SK-N-SH (cell line): ENCODE data around the gene NDUFAF8. TPM values are rescaled to one million over a fixed set of nuclear protein-coding genes. Genes with fewer than 3 reads are reported as not detected.
A peak's percentile ranks its signal among the peaks of the same experiment; 100 is the strongest.

Experiments used
- CTCF ChIA-PET: fragments of 300-600, 350-600 bp; formaldehyde crosslinking; extraction: SDS; loops from one replicate; lab custom pipeline; 2021; lab: Yijun Ruan, JAX
- POLR2A ChIA-PET: fragments of 350-600 bp; sonication (Branson Sonifier 250); formaldehyde crosslinking; extraction: SDS; loops from one replicate; lab custom pipeline; 2020; ENCODE audit warnings: antibody characterized with exemption, inconsistent platforms; lab: Yijun Ruan, JAX
- DNase-seq: peaks from one replicate; pipeline ENCODE4 v3.0.0; 2012
- H2AFZ ChIP-seq: fragments of 200-600 bp; sonication (generic); 2 replicates; pipeline ENCODE4 v1.8.1; 2016; ENCODE audit warnings: antibody characterized with exemption, mild to moderate bottlenecking, low read depth
- H3F3A ChIP-seq: fragments of 200-600 bp; sonication (generic); replicated peaks from 2 replicates; pipeline ENCODE3; 2016; ENCODE audit warnings: antibody characterized with exemption, mild to moderate bottlenecking; ENCODE audit not compliant: insufficient read depth
- H3K27ac ChIP-seq, 2 experiments: fragments of 200-500 bp in 1 of 2; fragments of 200-600 bp in 1 of 2; sonication (Bioruptor generic) in 1 of 2; sonication (generic), shearing (Covaris generic) in 1 of 2; 2 replicates each; pipeline versions ENCODE4 v1.5.1 to v1.6.1; 2014 to 2016; ENCODE audit warnings: low read depth in 2 of 2, inconsistent platforms in 1 of 2, low read length in 1 of 2, mild to moderate bottlenecking in 1 of 2, mixed read lengths in 1 of 2
- H3K27me3 ChIP-seq: fragments of 200-600 bp; sonication (generic), shearing (Covaris generic); 2 replicates; pipeline ENCODE4 v1.6.1; 2016; ENCODE audit warnings: mixed run types; ENCODE audit not compliant: insufficient read depth
- H3K36me3 ChIP-seq, 2 experiments: fragments of 200-500 bp in 1 of 2; fragments of 200-600 bp in 1 of 2; sonication (Bioruptor generic) in 1 of 2; sonication (generic) in 1 of 2; replicated peaks in 1 of 2; 2 replicates each; pipeline versions ENCODE3 to v1.5.1; 2014 to 2016; ENCODE audit warnings: low read length in 1 of 2, mild to moderate bottlenecking in 1 of 2; ENCODE audit not compliant: insufficient read depth in 2 of 2, control insufficient read depth in 1 of 2
- H3K4me1 ChIP-seq, 2 experiments: fragments of 200-500 bp in 1 of 2; fragments of 200-600 bp in 1 of 2; sonication (Bioruptor generic) in 1 of 2; sonication (generic), shearing (Covaris generic) in 1 of 2; 2 replicates each; pipeline versions ENCODE4 v1.5.1 to v1.6.1; 2014 to 2016; ENCODE audit warnings: low read depth in 1 of 2, low read length in 1 of 2, mixed run types in 1 of 2; ENCODE audit not compliant: insufficient read depth in 2 of 2, control insufficient read depth in 1 of 2
- H3K4me2 ChIP-seq: fragments of 200-600 bp; sonication (generic), shearing (Covaris generic); 2 replicates; pipeline ENCODE4 v1.6.1; 2017; ENCODE audit warnings: mixed run types
- H3K4me3 ChIP-seq, 2 experiments: fragments of 200-500 bp in 1 of 2; fragments of 200-600 bp in 1 of 2; sonication (Bioruptor generic) in 1 of 2; sonication (generic), shearing (Covaris generic) in 1 of 2; 2 replicates each; pipeline versions ENCODE4 v1.5.1 to v1.8.1; 2014 to 2016; ENCODE audit warnings: low read depth in 2 of 2, inconsistent platforms in 1 of 2, low read length in 1 of 2, mild to moderate bottlenecking in 1 of 2, mixed read lengths in 1 of 2, moderate library complexity in 1 of 2
- H3K79me2 ChIP-seq: fragments of 200-600 bp; sonication (generic); 2 replicates; pipeline ENCODE4 v1.8.1; 2017; ENCODE audit warnings: mild to moderate bottlenecking; ENCODE audit not compliant: insufficient read depth
- H3K9ac ChIP-seq: fragments of 200-600 bp; sonication (generic); 2 replicates; pipeline ENCODE4 v1.6.1; 2017; ENCODE audit warnings: mixed run types
- H3K9me2 ChIP-seq: fragments of 200-600 bp; sonication (generic); 2 replicates; pipeline ENCODE4 v1.6.1; 2017; ENCODE audit warnings: mixed run types
- H3K9me3 ChIP-seq: fragments of 200-600 bp; sonication (generic); 2 replicates; pipeline ENCODE4 v1.6.1; 2017; ENCODE audit warnings: mixed run types, mild to moderate bottlenecking, moderate library complexity
- H4K20me1 ChIP-seq: fragments of 200-600 bp; sonication (generic); 2 replicates; pipeline ENCODE4 v1.6.1; 2017; ENCODE audit warnings: mild to moderate bottlenecking, mixed run types; ENCODE audit not compliant: insufficient read depth
- ELF1 ChIP-seq: IDR thresholded peaks from 2 replicates; pipeline ENCODE4 v1.4.0; 2012
- FOXJ3 ChIP-seq: sonication (generic); formaldehyde crosslinking; IDR thresholded peaks from 2 replicates; pipeline ENCODE4 v1.5.1; 2020; ENCODE audit warnings: mild to moderate bottlenecking, missing genetic modification reagents
- GATA2 ChIP-seq: sonication (generic); formaldehyde crosslinking; IDR thresholded peaks from 2 replicates; pipeline ENCODE4 v1.5.0; 2020; ENCODE audit warnings: mild to moderate bottlenecking, missing genetic modification reagents
- MXI1 ChIP-seq: IDR thresholded peaks from 2 replicates; pipeline ENCODE4 v1.6.1; 2012; ENCODE audit warnings: mild to moderate bottlenecking, low read depth, low read length, improper control_type of control experiment
- RCOR1 ChIP-seq: fragments of 150-350 bp; IDR thresholded peaks from 2 replicates; pipeline ENCODE4 v1.6.1; 2017; ENCODE audit warnings: antibody characterized with exemption, low read length
- SIN3A ChIP-seq: IDR thresholded peaks from 2 replicates; pipeline ENCODE4 v1.6.1; 2012; ENCODE audit warnings: low read depth, mild to moderate bottlenecking, low read length, moderate library complexity, borderline replicate concordance
- TEAD4 ChIP-seq: IDR thresholded peaks from 2 replicates; pipeline ENCODE4 v1.4.0; 2012; ENCODE audit warnings: mild to moderate bottlenecking, borderline replicate concordance; ENCODE audit not compliant: insufficient read depth
- WGBS: methylation state at CpG from one replicate; pipeline ENCODE4 v1.1.6; 2017; ENCODE audit warnings: low lambda C conversion rate; 5-methylcytosine and 5-hydroxymethylcytosine counted together
- polyA plus RNA-seq, 3 experiments: library from polyadenylated mRNA; depleted of rRNA; stranded (reverse); fragments of >200 nt; gene quantifications; 2 replicates each; pipeline ENCODE4 v1.2.3, GENCODE V29; 2012
- TF ChIP-seq, protein P1 (sequence below): fragments of 150-350 bp; IDR thresholded peaks from 2 replicates; pipeline ENCODE4 v1.6.1; 2017; ENCODE audit warnings: antibody characterized with exemption, low read length, low read depth, borderline replicate concordance

Gene NDUFAF8
- polyA plus RNA-seq, 1 of the 3 experiments (the other 2 are of a cell fraction): 229 TPM

DNA sequence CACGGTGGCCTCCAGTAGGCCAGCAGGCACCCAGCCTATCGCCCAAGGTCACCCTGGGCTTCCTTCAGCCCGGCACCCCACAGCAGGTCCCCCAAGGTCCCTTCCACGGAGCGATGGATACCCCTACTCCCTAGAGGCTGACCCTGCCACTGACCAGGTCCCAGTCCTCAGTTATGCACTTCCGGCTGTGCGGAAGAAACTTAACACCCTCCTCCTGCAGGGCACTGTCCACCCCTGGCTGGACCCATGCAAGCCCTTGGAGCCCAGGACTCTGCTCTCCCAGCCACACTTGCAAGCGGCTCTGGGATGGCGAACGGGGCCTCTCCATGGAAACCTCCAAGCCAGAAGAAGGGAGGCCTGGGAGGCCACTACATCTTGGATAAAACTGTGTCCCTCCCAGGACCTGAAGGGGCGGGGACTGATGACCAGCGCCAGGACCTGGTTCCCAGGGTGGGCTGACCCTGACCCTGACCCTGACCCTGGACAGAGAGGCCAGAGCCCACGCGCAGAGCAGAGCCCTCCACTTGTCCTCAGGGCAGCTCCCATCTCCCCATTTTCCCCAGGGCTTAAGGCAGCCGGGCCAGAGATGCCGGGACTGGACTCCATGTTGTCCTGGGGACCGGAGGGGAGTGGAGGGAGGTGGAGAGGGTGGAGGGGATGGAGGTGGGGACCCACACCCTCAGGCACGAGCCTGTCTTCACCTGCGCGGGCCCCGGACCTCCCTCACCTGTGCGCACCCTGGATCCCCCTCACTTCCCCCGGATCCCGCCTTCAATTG lies 17.1 kb upstream of the NDUFAF8 start:
- DNase-seq: peak; percentile 74
- WGBS: 25% methylated on average over 22 of the region's 24 CpGs
- H3K4me1 ChIP-seq: peaks cover 7 to 16% of the 10 kb centered on the region in 2 experiments; a peak in 3 of 4 replicates
- peak overlapping the region; percentile 79 for H3K9ac ChIP-seq
- H3K27me3 ChIP-seq: no peaks in the 10 kb centered on the region
- H3K9me2 ChIP-seq: no peaks in the 10 kb centered on the region
- peak overlapping the region; percentile 100 for H3K4me2 ChIP-seq
- H2AFZ ChIP-seq: peak overlapping the region; percentile 82
- H3K36me3 ChIP-seq: peaks cover 0 to under 1% of the 10 kb centered on the region in 2 experiments
- peak overlapping the region in 1 of 2 experiments; percentile 24; a peak in 1 of 4 replicates for H3K27ac ChIP-seq
- H3F3A ChIP-seq: peaks cover 19% of the 10 kb centered on the region
- H4K20me1 ChIP-seq: no peaks in the 10 kb centered on the region
- peaks cover 17% of the 10 kb centered on the region for H3K79me2 ChIP-seq
- POLR2A ChIA-PET: interaction anchor here (0.6 to 1.2 kb wide), 4 partner anchors 8 to 854 kb away, joined by 3 to 7 read pairs (median 3); partner anchors contain the start of gene NDUFAF8
- no peaks in the 10 kb centered on the region for H3K9me3 ChIP-seq
- peak overlapping the region; percentile 76 to 94 for H3K4me3 ChIP-seq
- TF ChIP-seq, protein P1, sequence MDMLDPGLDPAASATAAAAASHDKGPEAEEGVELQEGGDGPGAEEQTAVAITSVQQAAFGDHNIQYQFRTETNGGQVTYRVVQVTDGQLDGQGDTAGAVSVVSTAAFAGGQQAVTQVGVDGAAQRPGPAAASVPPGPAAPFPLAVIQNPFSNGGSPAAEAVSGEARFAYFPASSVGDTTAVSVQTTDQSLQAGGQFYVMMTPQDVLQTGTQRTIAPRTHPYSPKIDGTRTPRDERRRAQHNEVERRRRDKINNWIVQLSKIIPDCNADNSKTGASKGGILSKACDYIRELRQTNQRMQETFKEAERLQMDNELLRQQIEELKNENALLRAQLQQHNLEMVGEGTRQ: no peak
- TF ChIP-seq SIN3A (no peak), GATA2 (no peak), FOXJ3 (CRISPR knock-in tag) (no peak), RCOR1 (no peak)
- CTCF ChIA-PET: interaction anchor here (0.7 to 3.8 kb wide), 7 partner anchors 17 to 263 kb away, joined by 3 to 19 read pairs (median 4); partner anchors contain the start of genes NDUFAF8 and TEPSIN

DNA sequence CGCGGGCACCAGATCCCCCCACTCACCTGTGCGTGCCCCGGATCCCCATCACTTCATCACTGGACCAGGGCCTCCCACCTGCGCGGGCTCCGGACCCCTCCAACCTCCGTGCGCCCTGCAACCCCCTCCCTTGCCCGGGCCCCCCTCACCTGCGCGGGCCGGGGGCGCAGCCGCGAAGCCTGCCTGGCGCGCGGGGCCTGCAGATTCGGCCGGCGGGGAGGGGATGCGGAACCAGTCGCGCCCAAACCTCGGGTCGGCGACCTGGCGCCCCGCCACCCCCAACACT lies 16.6 kb upstream of the NDUFAF8 start:
- Histone ChIP-seq H3K79me2 (peaks cover 17% of the 10 kb centered on the region), H2AFZ (peak overlapping the region; percentile 82), H3K9me2 (no peaks in the 10 kb centered on the region), H3K4me1 (peaks cover 7 to 16% of the 10 kb centered on the region in 2 experiments; a peak in 3 of 4 replicates), H3K27ac (peak overlapping the region in 1 of 2 experiments; percentile 24; a peak in 1 of 4 replicates), H3K27me3 (no peaks in the 10 kb centered on the region), H3K4me3 (peak overlapping the region; percentile 76 to 94), H4K20me1 (no peaks in the 10 kb centered on the region), H3K9me3 (no peaks in the 10 kb centered on the region), H3F3A (peaks cover 19% of the 10 kb centered on the region), H3K9ac (peak overlapping the region; percentile 79), H3K4me2 (peak overlapping the region; percentile 100), H3K36me3 (no peaks in the 10 kb centered on the region)
- 0% methylated on average over 6 of the region's 30 CpGs for WGBS
- TF ChIP-seq TEAD4: no peak
- no peak for TF ChIP-seq MXI1
- TF ChIP-seq ELF1: no peak
- CTCF ChIA-PET: interaction anchor here (0.7 to 3.8 kb wide), 4 partner anchors 16 to 199 kb away, joined by 3 to 15 read pairs (median 4); partner anchors contain the start of genes NDUFAF8 and TEPSIN
- DNase-seq: no peak
- POLR2A ChIA-PET: interaction anchor here (0.7 to 1.2 kb wide), 5 partner anchors 9 to 144 kb away, joined by 3 to 7 read pairs (median 3); partner anchors contain the start of gene NDUFAF8
